Measurements from ENCODE around the gene BIRC7.

DNA sequence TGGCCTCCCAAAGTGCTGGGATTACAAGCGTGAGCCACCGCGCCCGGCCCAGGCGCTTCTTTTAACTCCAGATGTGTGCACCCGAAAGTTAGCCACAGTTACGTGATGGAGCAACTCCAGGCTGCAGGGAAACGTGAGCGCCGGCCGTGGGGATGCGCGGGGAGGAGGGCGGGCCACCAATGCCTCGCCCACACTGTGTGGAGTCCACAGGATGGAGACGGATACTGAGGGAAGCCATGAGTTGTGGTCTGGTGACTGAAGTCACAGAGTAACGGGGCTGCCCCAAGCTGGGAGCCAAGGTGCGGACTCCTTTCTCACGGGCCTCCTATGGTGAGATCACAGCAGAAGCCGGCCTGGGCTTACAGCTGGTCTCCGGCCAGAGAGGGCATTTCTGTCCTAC is 43.0 kb upstream of the BIRC7 start:
- TF ChIP-seq, protein P1, sequence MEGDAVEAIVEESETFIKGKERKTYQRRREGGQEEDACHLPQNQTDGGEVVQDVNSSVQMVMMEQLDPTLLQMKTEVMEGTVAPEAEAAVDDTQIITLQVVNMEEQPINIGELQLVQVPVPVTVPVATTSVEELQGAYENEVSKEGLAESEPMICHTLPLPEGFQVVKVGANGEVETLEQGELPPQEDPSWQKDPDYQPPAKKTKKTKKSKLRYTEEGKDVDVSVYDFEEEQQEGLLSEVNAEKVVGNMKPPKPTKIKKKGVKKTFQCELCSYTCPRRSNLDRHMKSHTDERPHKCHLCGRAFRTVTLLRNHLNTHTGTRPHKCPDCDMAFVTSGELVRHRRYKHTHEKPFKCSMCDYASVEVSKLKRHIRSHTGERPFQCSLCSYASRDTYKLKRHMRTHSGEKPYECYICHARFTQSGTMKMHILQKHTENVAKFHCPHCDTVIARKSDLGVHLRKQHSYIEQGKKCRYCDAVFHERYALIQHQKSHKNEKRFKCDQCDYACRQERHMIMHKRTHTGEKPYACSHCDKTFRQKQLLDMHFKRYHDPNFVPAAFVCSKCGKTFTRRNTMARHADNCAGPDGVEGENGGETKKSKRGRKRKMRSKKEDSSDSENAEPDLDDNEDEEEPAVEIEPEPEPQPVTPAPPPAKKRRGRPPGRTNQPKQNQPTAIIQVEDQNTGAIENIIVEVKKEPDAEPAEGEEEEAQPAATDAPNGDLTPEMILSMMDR (optimal IDR thresholded peaks at IDR 0.05 in 1 of 3, IDR thresholded peaks at IDR 0.05 in 1 of 3, conservative IDR thresholded peaks at IDR 0.05 in 1 of 3; ENCODE audit: extremely low read depth in 1 of 3, insufficient read depth in 2 of 3, low read length in 3 of 3): no peak
- TF ChIP-seq EZH2 (IDR thresholded peaks at IDR 0.05; ENCODE audit: low read length): no peak
